OCI-LY3 (cell line): ENCODE results near the gene ARMH2.

Experiments used
- EZH2phosphoT487 ChIP-seq: fragments of 200-600 bp; shearing (Covaris generic); IDR thresholded peaks from 2 replicates; pipeline ENCODE4 v1.6.1; 2018; ENCODE audit warnings: antibody characterized with exemption, mixed run types, low read depth
- TF ChIP-seq, protein P1 (sequence below): fragments of 200-600, 300-600 bp; sonication (generic); IDR thresholded peaks from 2 replicates; pipeline ENCODE4 v1.5.1; 2014; ENCODE audit warnings: antibody characterized with exemption, low read length, low read depth

DNA sequence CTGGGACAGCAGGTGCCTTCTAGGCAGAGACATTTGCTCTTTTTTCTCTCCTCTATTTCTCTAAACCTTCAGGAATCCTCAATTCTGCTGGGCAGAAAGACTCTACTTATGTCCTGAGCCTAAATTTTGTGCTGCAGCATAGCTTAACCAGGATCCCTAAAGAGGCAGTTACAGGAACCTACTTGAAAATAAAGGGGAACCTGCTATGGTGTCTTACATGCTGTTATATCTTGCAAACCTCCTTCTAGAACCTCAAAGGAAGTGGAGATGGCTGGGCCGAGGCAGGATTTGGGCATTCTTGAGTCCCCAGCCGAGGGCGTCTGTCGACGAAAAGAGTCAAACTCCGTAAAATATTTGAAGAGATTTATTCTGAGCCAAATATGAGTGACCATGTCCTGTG lies 41.1 kb downstream of the ARMH2 start:
- TF ChIP-seq, protein P1, sequence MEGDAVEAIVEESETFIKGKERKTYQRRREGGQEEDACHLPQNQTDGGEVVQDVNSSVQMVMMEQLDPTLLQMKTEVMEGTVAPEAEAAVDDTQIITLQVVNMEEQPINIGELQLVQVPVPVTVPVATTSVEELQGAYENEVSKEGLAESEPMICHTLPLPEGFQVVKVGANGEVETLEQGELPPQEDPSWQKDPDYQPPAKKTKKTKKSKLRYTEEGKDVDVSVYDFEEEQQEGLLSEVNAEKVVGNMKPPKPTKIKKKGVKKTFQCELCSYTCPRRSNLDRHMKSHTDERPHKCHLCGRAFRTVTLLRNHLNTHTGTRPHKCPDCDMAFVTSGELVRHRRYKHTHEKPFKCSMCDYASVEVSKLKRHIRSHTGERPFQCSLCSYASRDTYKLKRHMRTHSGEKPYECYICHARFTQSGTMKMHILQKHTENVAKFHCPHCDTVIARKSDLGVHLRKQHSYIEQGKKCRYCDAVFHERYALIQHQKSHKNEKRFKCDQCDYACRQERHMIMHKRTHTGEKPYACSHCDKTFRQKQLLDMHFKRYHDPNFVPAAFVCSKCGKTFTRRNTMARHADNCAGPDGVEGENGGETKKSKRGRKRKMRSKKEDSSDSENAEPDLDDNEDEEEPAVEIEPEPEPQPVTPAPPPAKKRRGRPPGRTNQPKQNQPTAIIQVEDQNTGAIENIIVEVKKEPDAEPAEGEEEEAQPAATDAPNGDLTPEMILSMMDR = no peak
- TF ChIP-seq EZH2phosphoT487 = no peak
